PFSK-1 (cell line): ENCODE data around the gene PTPRK.

Experiments used
- POLR2AphosphoS5 ChIP-seq: IDR thresholded peaks from 2 replicates; pipeline ENCODE4 v1.6.1; 2012; ENCODE audit warnings: low read depth, mild to moderate bottlenecking, control low read depth, low read length, moderate library complexity
- REST ChIP-seq, 2 experiments: IDR thresholded peaks; 2 replicates each; pipeline versions ENCODE4 v1.6.1 to v1.8.0; 2011 to 2012; ENCODE audit warnings: low read depth in 2 of 2, low read length in 2 of 2, control low read depth in 1 of 2, inconsistent platforms in 1 of 2, mild to moderate bottlenecking in 1 of 2, moderate library complexity in 1 of 2; ENCODE audit not compliant: insufficient read depth in 1 of 2
- SIN3A ChIP-seq: IDR thresholded peaks from 2 replicates; pipeline ENCODE4 v1.6.1; 2012; ENCODE audit warnings: mild to moderate bottlenecking, low read length, moderate library complexity, borderline replicate concordance; ENCODE audit not compliant: insufficient read depth
- TAF1 ChIP-seq: IDR thresholded peaks from 2 replicates; pipeline ENCODE4 v1.6.1; 2012; ENCODE audit warnings: low read length, control low read depth, borderline replicate concordance; ENCODE audit not compliant: insufficient read depth

GRCh38 chr6:128156321-128157111 lies 363.9 kb downstream of the PTPRK start:
- TF ChIP-seq TAF1: no peak
- no peak for TF ChIP-seq POLR2AphosphoS5
- TF ChIP-seq SIN3A: no peak
- no peak for TF ChIP-seq REST (IDR thresholded peaks at IDR 0.05; ENCODE audit: insufficient read depth in 1 of 2, low read depth in 2 of 2, low read length in 2 of 2)
